ENCODE data around the gene ACAP1. TPM values are rescaled to one million over a fixed set of nuclear protein-coding genes. Genes with fewer than 3 reads are reported as not detected.

Gene ACAP1
- total and polyA plus RNA-seq, 8 donors: 4.4 to 33.3 (median 10.5) TPM

GRCh38 chr17:7343250-7343649 is 6.9 kb downstream of the ACAP1 start:
- no peak overlapping the region for H3K4me3 ChIP-seq
- 74 to 76% (median 75%) methylated on average over 15 of the region's 15 CpGs for WGBS, 5 donors
- H3K9me3 ChIP-seq: no peaks in the 10 kb centered on the region
- no peak for DNase-seq
- intact Hi-C loops (cut with DNase I; ENCODE audit: low total_unique reads): loop anchor here (10.0 kb wide), 1 partner anchor 68 kb away; no protein-coding TSS in a partner anchor
- peaks cover 0 to 30% (median 20%) of the 10 kb centered on the region in 3 donors for H3K27me3 ChIP-seq
- no peak overlapping the region for H3K27ac ChIP-seq
- H3K36me3 ChIP-seq: peaks cover 0 to 28% (median 0%) of the 10 kb centered on the region in 4 donors
- TF ChIP-seq EP300 (IDR thresholded peaks at IDR 0.05) (no peak), POLR2AphosphoS5 (IDR thresholded peaks at IDR 0.05) (no peak), POLR2A (IDR thresholded peaks at IDR 0.05) (no peak)
- TF ChIP-seq, protein P1, sequence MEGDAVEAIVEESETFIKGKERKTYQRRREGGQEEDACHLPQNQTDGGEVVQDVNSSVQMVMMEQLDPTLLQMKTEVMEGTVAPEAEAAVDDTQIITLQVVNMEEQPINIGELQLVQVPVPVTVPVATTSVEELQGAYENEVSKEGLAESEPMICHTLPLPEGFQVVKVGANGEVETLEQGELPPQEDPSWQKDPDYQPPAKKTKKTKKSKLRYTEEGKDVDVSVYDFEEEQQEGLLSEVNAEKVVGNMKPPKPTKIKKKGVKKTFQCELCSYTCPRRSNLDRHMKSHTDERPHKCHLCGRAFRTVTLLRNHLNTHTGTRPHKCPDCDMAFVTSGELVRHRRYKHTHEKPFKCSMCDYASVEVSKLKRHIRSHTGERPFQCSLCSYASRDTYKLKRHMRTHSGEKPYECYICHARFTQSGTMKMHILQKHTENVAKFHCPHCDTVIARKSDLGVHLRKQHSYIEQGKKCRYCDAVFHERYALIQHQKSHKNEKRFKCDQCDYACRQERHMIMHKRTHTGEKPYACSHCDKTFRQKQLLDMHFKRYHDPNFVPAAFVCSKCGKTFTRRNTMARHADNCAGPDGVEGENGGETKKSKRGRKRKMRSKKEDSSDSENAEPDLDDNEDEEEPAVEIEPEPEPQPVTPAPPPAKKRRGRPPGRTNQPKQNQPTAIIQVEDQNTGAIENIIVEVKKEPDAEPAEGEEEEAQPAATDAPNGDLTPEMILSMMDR (IDR thresholded peaks at IDR 0.05): no peak
- H3K4me1 ChIP-seq: peaks cover 0 to 6% (median 1%) of the 10 kb centered on the region in 4 donors

- intact Hi-C loops (cut with DNase I; ENCODE audit: low total_unique reads): loop anchor here (10.0 kb wide), 1 partner anchor 72 kb away; no protein-coding TSS in a partner anchor
- peaks cover 0 to 26% (median 0%) of the 10 kb centered on the region in 4 donors for H3K36me3 ChIP-seq
- no peak overlapping the region for H3K27ac ChIP-seq
- DNase-seq: no peak
- H3K27me3 ChIP-seq: peaks cover 0 to 17% (median 6%) of the 10 kb centered on the region in 3 donors
- peaks cover 17 to 38% (median 28%) of the 10 kb centered on the region in 4 donors for H3K4me1 ChIP-seq
- TF ChIP-seq, protein P1 (IDR thresholded peaks at IDR 0.05): no peak
- TF ChIP-seq POLR2A (IDR thresholded peaks at IDR 0.05): no peak
- no peak for TF ChIP-seq EP300 (IDR thresholded peaks at IDR 0.05)
- no peak for TF ChIP-seq POLR2AphosphoS5 (IDR thresholded peaks at IDR 0.05)
- WGBS, 5 donors: 63 to 80% (median 66%) methylated on average over 13 to 18 of the region's 18 CpGs
- no peaks in the 10 kb centered on the region for H3K9me3 ChIP-seq
- H3K4me3 ChIP-seq: no peak overlapping the region
Measured at GRCh38 chr17:7346761-7347614, 10.7 kb downstream of the ACAP1 start.

- Histone ChIP-seq H3K9me3 (no peaks in the 10 kb centered on the region), H3K4me3 (no peak overlapping the region), H3K27me3 (peaks cover 0 to 10% (median 6%) of the 10 kb centered on the region in 3 donors), H3K27ac (no peak overlapping the region), H3K4me1 (peaks cover 21 to 45% (median 36%) of the 10 kb centered on the region in 4 donors), H3K36me3 (peaks cover 0 to 21% (median 0%) of the 10 kb centered on the region in 4 donors)
- WGBS, 5 donors: 58 to 64% (median 61%) methylated on average over 19 of the region's 19 CpGs
- no peak for DNase-seq
- intact Hi-C loops (cut with DNase I; ENCODE audit: low total_unique reads): loop anchor here (10.0 kb wide), 1 partner anchor 73 kb away; no protein-coding TSS in a partner anchor
- TF ChIP-seq POLR2AphosphoS5 (IDR thresholded peaks at IDR 0.05) (no peak), EP300 (IDR thresholded peaks at IDR 0.05) (no peak), POLR2A (IDR thresholded peaks at IDR 0.05) (no peak)
- TF ChIP-seq, protein P1 (IDR thresholded peaks at IDR 0.05): no peak
Measured at GRCh38 chr17:7347630-7348477, 11.5 kb downstream of the ACAP1 start.

Measured in stomach (tissue), 9 donors.